Measurements from ENCODE around the gene HELLS.

- TF ChIP-seq, protein P1, sequence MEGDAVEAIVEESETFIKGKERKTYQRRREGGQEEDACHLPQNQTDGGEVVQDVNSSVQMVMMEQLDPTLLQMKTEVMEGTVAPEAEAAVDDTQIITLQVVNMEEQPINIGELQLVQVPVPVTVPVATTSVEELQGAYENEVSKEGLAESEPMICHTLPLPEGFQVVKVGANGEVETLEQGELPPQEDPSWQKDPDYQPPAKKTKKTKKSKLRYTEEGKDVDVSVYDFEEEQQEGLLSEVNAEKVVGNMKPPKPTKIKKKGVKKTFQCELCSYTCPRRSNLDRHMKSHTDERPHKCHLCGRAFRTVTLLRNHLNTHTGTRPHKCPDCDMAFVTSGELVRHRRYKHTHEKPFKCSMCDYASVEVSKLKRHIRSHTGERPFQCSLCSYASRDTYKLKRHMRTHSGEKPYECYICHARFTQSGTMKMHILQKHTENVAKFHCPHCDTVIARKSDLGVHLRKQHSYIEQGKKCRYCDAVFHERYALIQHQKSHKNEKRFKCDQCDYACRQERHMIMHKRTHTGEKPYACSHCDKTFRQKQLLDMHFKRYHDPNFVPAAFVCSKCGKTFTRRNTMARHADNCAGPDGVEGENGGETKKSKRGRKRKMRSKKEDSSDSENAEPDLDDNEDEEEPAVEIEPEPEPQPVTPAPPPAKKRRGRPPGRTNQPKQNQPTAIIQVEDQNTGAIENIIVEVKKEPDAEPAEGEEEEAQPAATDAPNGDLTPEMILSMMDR (IDR thresholded peaks at IDR 0.05) = no peak
- TF ChIP-seq TEAD4 (IDR thresholded peaks at IDR 0.05; ENCODE audit: borderline replicate concordance, insufficient read depth) = no peak
These were observed 71.9 kb downstream of the HELLS start for GRCh38 chr10:94617389-94617944.
